MM.1S (cell line): ENCODE data around the gene KDELR3.

Experiments
- DNase-seq: peaks from one replicate; pipeline ENCODE4 v3.0.0-alpha.2; 2015
- H2AFZ ChIP-seq: fragments of 300-600 bp; sonication (generic); 2 replicates; pipeline ENCODE4 v1.6.0; 2016; ENCODE audit warnings: antibody characterized with exemption, low read length
- H3F3A ChIP-seq: fragments of 300-600 bp; sonication (generic); 2 replicates; pipeline ENCODE4 v1.6.1; 2016; ENCODE audit warnings: mild to moderate bottlenecking, antibody characterized with exemption, low read length, moderate library complexity, mixed read lengths; ENCODE audit not compliant: insufficient read depth
- H3K27ac ChIP-seq: fragments of 300-600 bp; sonication (generic); 2 replicates; pipeline ENCODE4 v1.5.1; 2016; ENCODE audit warnings: mild to moderate bottlenecking, low read length
- H3K27me3 ChIP-seq: fragments of 300-600 bp; sonication (generic); replicated peaks from 2 replicates; pipeline ENCODE4 v1.6.0; 2016; ENCODE audit warnings: low read length; ENCODE audit not compliant: insufficient read depth
- H3K36me3 ChIP-seq: fragments of 300-600 bp; sonication (generic); replicated peaks from 2 replicates; pipeline ENCODE4 v1.6.1; 2016; ENCODE audit warnings: mild to moderate bottlenecking, low read length, mixed read lengths; ENCODE audit not compliant: insufficient read depth
- H3K4me1 ChIP-seq: fragments of 300-600 bp; sonication (generic); 2 replicates; pipeline ENCODE4 v1.6.1; 2016; ENCODE audit warnings: low read length, mixed read lengths
- H3K4me2 ChIP-seq: fragments of 300-600 bp; sonication (generic); 2 replicates; pipeline ENCODE4 v1.6.0; 2016; ENCODE audit warnings: low read depth, low read length
- H3K4me3 ChIP-seq: fragments of 300-600 bp; sonication (generic); 2 replicates; pipeline ENCODE4 v1.5.1; 2016; ENCODE audit warnings: low read length, mixed read lengths
- H3K79me2 ChIP-seq: fragments of 300-600 bp; sonication (generic); 2 replicates; pipeline ENCODE4 v1.6.1; 2016; ENCODE audit warnings: mixed run types, low read length, mixed read lengths
- H3K9ac ChIP-seq: fragments of 300-600 bp; sonication (generic); 2 replicates; pipeline ENCODE4 v1.6.1; 2016; ENCODE audit warnings: low read length, mixed read lengths
- H3K9me2 ChIP-seq: fragments of 300-600 bp; sonication (generic); replicated peaks from 2 replicates; pipeline ENCODE4 v1.6.1; 2016; ENCODE audit warnings: mild to moderate bottlenecking, low read length, mixed read lengths; ENCODE audit not compliant: insufficient read depth
- H3K9me3 ChIP-seq: fragments of 300-600 bp; sonication (generic); replicated peaks from 2 replicates; pipeline ENCODE4 v1.6.1; 2016; ENCODE audit warnings: mild to moderate bottlenecking, low read length, mixed read lengths; ENCODE audit not compliant: insufficient read depth
- H4K20me1 ChIP-seq: fragments of 300-600 bp; sonication (generic); 2 replicates; pipeline ENCODE4 v1.6.1; 2016; ENCODE audit warnings: mild to moderate bottlenecking, low read length, moderate library complexity, mixed read lengths; ENCODE audit not compliant: insufficient read depth
- EZH2 ChIP-seq: fragments of 300-600 bp; sonication (generic); optimal IDR thresholded peaks from 2 replicates; pipeline ENCODE3; 2017; ENCODE audit warnings: low read depth, mild to moderate bottlenecking, antibody characterized with exemption, low read length, mixed read lengths
- EZH2phosphoT487 ChIP-seq: fragments of 300-600 bp; sonication (generic); IDR thresholded peaks from 2 replicates; pipeline ENCODE4 v1.6.1; 2018; ENCODE audit warnings: antibody characterized with exemption, low read length
- TF ChIP-seq, protein P1 (sequence below): fragments of 300-600 bp; sonication (generic); IDR thresholded peaks from 2 replicates; pipeline ENCODE4 v1.5.1; 2016; ENCODE audit warnings: antibody characterized with exemption, low read length, mixed read lengths

KDELR3 gene

GRCh38 chr22:38524429-38524828 is 56.5 kb downstream of the KDELR3 start:
- H2AFZ ChIP-seq: no peak overlapping the region
- TF ChIP-seq, protein P1, sequence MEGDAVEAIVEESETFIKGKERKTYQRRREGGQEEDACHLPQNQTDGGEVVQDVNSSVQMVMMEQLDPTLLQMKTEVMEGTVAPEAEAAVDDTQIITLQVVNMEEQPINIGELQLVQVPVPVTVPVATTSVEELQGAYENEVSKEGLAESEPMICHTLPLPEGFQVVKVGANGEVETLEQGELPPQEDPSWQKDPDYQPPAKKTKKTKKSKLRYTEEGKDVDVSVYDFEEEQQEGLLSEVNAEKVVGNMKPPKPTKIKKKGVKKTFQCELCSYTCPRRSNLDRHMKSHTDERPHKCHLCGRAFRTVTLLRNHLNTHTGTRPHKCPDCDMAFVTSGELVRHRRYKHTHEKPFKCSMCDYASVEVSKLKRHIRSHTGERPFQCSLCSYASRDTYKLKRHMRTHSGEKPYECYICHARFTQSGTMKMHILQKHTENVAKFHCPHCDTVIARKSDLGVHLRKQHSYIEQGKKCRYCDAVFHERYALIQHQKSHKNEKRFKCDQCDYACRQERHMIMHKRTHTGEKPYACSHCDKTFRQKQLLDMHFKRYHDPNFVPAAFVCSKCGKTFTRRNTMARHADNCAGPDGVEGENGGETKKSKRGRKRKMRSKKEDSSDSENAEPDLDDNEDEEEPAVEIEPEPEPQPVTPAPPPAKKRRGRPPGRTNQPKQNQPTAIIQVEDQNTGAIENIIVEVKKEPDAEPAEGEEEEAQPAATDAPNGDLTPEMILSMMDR: no peak
- no peak for TF ChIP-seq EZH2phosphoT487

GRCh38 chr22:38531251-38531938 is 63.5 kb downstream of the KDELR3 start:
- DNase-seq: no peak
- H4K20me1 ChIP-seq: no peaks in the 10 kb centered on the region
- no peak overlapping the region for H3K9ac ChIP-seq
- H3K27ac ChIP-seq: no peak overlapping the region
- H3K4me1 ChIP-seq: no peaks in the 10 kb centered on the region
- no peaks in the 10 kb centered on the region for H3K79me2 ChIP-seq
- no peaks in the 10 kb centered on the region for H3K36me3 ChIP-seq
- no peak overlapping the region for H3K4me3 ChIP-seq
- no peaks in the 10 kb centered on the region for H3K27me3 ChIP-seq
- H3K4me2 ChIP-seq: no peak overlapping the region
- no peak overlapping the region for H2AFZ ChIP-seq
- no peaks in the 10 kb centered on the region for H3F3A ChIP-seq
- no peaks in the 10 kb centered on the region for H3K9me2 ChIP-seq
- no peak for TF ChIP-seq EZH2
- TF ChIP-seq EZH2phosphoT487: no peak
- TF ChIP-seq, protein P1: no peak
- H3K9me3 ChIP-seq: no peaks in the 10 kb centered on the region

More at GRCh38 chr22:38524429-38524828, 56.5 kb downstream of the KDELR3 start:
- H3K9me2 ChIP-seq: no peaks in the 10 kb centered on the region
- H3K4me1 ChIP-seq: no peaks in the 10 kb centered on the region
- no peak for DNase-seq
- H3K27ac ChIP-seq: no peak overlapping the region
- no peaks in the 10 kb centered on the region for H3K79me2 ChIP-seq
- no peak overlapping the region for H3K4me3 ChIP-seq
- H3K9ac ChIP-seq: no peak overlapping the region
- H3F3A ChIP-seq: no peaks in the 10 kb centered on the region
- no peaks in the 10 kb centered on the region for H3K27me3 ChIP-seq
- H4K20me1 ChIP-seq: no peaks in the 10 kb centered on the region
- no peaks in the 10 kb centered on the region for H3K36me3 ChIP-seq
- H3K4me2 ChIP-seq: no peak overlapping the region
- H3K9me3 ChIP-seq: no peaks in the 10 kb centered on the region
